GM12891 (cell line): Measurements from ENCODE around the gene CTPS1.

Experiments
- PAX5 ChIP-seq: IDR thresholded peaks from 2 replicates; pipeline ENCODE4 v1.6.1; 2011; ENCODE audit warnings: low read length, moderate library complexity, mild to moderate bottlenecking; ENCODE audit not compliant: insufficient read depth, severe bottlenecking
- POLR2A ChIP-seq: IDR thresholded peaks from 2 replicates; pipeline ENCODE4 v1.6.1; 2011; ENCODE audit warnings: low read depth, low read length, control low read depth
- POLR2AphosphoS5 ChIP-seq: IDR thresholded peaks from 2 replicates; pipeline ENCODE4 v1.6.1; 2011; ENCODE audit warnings: low read depth, low read length, control low read depth
- SPI1 ChIP-seq: IDR thresholded peaks from 2 replicates; pipeline ENCODE4 v1.6.1; 2011; ENCODE audit warnings: low read depth, low read length, control low read depth
- TAF1 ChIP-seq: IDR thresholded peaks from 2 replicates; pipeline ENCODE4 v1.6.1; 2011; ENCODE audit warnings: low read depth, low read length, control low read depth

GRCh38 chr1:41006942-41007865, 27.7 kb downstream of the CTPS1 start:
- TF ChIP-seq POLR2AphosphoS5: no peak
- TF ChIP-seq TAF1: no peak
- no peak for TF ChIP-seq POLR2A
- TF ChIP-seq SPI1: no peak
- no peak for TF ChIP-seq PAX5
